Skeletal muscle tissue (tissue), 4 donors: ENCODE measurements around the gene FXYD2. TPM values are rescaled to one million over a fixed set of nuclear protein-coding genes. Genes with fewer than 3 reads are reported as not detected.
A peak's percentile ranks its signal among the peaks of the same experiment; 100 is the strongest.

Source experiments
- H3K27ac ChIP-seq: one replicate; pipeline ENCODE4 v1.7.0; 2013; ENCODE audit warnings: mild to moderate bottlenecking, low read depth, low read length, inconsistent platforms
- H3K27me3 ChIP-seq, 3 donors: one replicate each; pipeline ENCODE4 v1.7.0; 2013; ENCODE audit warnings: low read length in 3 of 3; ENCODE audit not compliant: control insufficient read depth in 3 of 3, insufficient read depth in 3 of 3
- H3K36me3 ChIP-seq, 3 donors: one replicate each; pipeline ENCODE4 v1.7.0; 2013; ENCODE audit warnings: low read length in 3 of 3; ENCODE audit not compliant: control insufficient read depth in 3 of 3, insufficient read depth in 3 of 3
- H3K4me1 ChIP-seq, 3 donors: one replicate each; pipeline ENCODE4 v1.7.0; 2013; ENCODE audit warnings: low read length in 3 of 3, mild to moderate bottlenecking in 3 of 3; ENCODE audit not compliant: control insufficient read depth in 3 of 3, insufficient read depth in 3 of 3
- H3K4me3 ChIP-seq, 3 donors: one replicate each; pipeline ENCODE4 v1.7.0; 2013; ENCODE audit warnings: low read length in 3 of 3
- H3K9ac ChIP-seq, 3 donors: one replicate each; pipeline ENCODE4 v1.7.0; 2013; ENCODE audit warnings: low read length in 3 of 3, mild to moderate bottlenecking in 3 of 3, moderate library complexity in 2 of 3, low read depth in 1 of 3
- H3K9me3 ChIP-seq, 3 donors: one replicate each; pipeline ENCODE4 v1.7.0; 2013; ENCODE audit warnings: low read length in 3 of 3; ENCODE audit not compliant: control insufficient read depth in 3 of 3
- total RNA-seq: library from RNA; depleted of rRNA; stranded (reverse); fragments of >200 nt; gene quantifications from one replicate; pipeline ENCODE4 v1.2.3, GENCODE V29; 2014
- donor health status: Osteomylitis.

FXYD2 gene
- total RNA-seq, 1 donor from 2014 or later = 1.0 TPM

- Histone ChIP-seq H3K4me1 (peaks cover 0 to 3% (median 0%) of the 10 kb centered on the region in 3 donors), H3K27me3 (peaks cover 6 to 20% (median 20%) of the 10 kb centered on the region in 3 donors), H3K36me3 (no peaks in the 10 kb centered on the region), H3K9me3 (no peaks in the 10 kb centered on the region), H3K4me3 (no peak overlapping the region), H3K9ac (no peak overlapping the region), H3K27ac (no peak overlapping the region)
Observed at GRCh38 chr11:117806846-117807245, 17.7 kb downstream of the FXYD2 start.

GRCh38 chr11:117805045-117805444 lies 19.5 kb downstream of the FXYD2 start:
- H3K4me3 ChIP-seq = no peak overlapping the region
- H3K27ac ChIP-seq = no peak overlapping the region
- peaks cover 6 to 20% (median 20%) of the 10 kb centered on the region in 3 donors for H3K27me3 ChIP-seq
- no peak overlapping the region for H3K9ac ChIP-seq
- H3K4me1 ChIP-seq = peaks cover 0 to 3% (median 0%) of the 10 kb centered on the region in 3 donors
- no peaks in the 10 kb centered on the region for H3K9me3 ChIP-seq
- H3K36me3 ChIP-seq = no peaks in the 10 kb centered on the region

GRCh38 chr11:117803896-117804295 lies 20.6 kb downstream of the FXYD2 start:
- Histone ChIP-seq H3K27ac (no peak overlapping the region), H3K36me3 (no peaks in the 10 kb centered on the region), H3K4me3 (no peak overlapping the region), H3K9me3 (no peaks in the 10 kb centered on the region), H3K4me1 (no peaks in the 10 kb centered on the region), H3K9ac (no peak overlapping the region), H3K27me3 (peaks cover 10 to 18% (median 15%) of the 10 kb centered on the region in 3 donors)

GRCh38 chr11:117799634-117800033 lies 24.9 kb downstream of the FXYD2 start:
- Histone ChIP-seq H3K4me1 (peaks cover 7 to 13% (median 9%) of the 10 kb centered on the region in 3 donors), H3K27me3 (peaks cover 35 to 42% (median 41%) of the 10 kb centered on the region in 3 donors), H3K9ac (no peak overlapping the region), H3K4me3 (no peak overlapping the region), H3K27ac (no peak overlapping the region), H3K9me3 (no peaks in the 10 kb centered on the region), H3K36me3 (no peaks in the 10 kb centered on the region)

- Histone ChIP-seq H3K36me3 (no peaks in the 10 kb centered on the region), H3K9ac (peak within 1 kb of the TSS in 1 of 3 donors; percentile 16), H3K27ac (no peak within 1 kb of the TSS), H3K4me3 (peak within 1 kb of the TSS in 1 of 3 donors; percentile 27), H3K27me3 (peaks cover 54 to 66% (median 66%) of the 10 kb centered on the region in 3 donors), H3K9me3 (no peaks in the 10 kb centered on the region), H3K4me1 (peaks cover 7 to 13% (median 9%) of the 10 kb centered on the region in 3 donors)
Observed at GRCh38 chr11:117796872-117797529, 27.5 kb downstream of the FXYD2 start, which contains the start of gene DSCAML1. DSCAML1 (minus strand) TSS chr11:117797216; CDS start chr11:117797079, 137 bp downstream.

- Histone ChIP-seq H3K4me1 (peaks cover 7 to 13% (median 9%) of the 10 kb centered on the region in 3 donors), H3K4me3 (peak overlapping the region in 1 of 3 donors; percentile 27), H3K36me3 (no peaks in the 10 kb centered on the region), H3K9me3 (no peaks in the 10 kb centered on the region), H3K9ac (peak overlapping the region in 1 of 3 donors; percentile 16), H3K27ac (no peak overlapping the region), H3K27me3 (peaks cover 56 to 69% (median 66%) of the 10 kb centered on the region in 3 donors)
Observed at GRCh38 chr11:117796456-117796871, 28.1 kb downstream of the FXYD2 start.

GRCh38 chr11:117795638-117796455 lies 28.7 kb downstream of the FXYD2 start:
- Histone ChIP-seq H3K4me1 (peaks cover 7 to 13% (median 9%) of the 10 kb centered on the region in 3 donors), H3K9ac (no peak overlapping the region), H3K27me3 (peaks cover 62 to 72% (median 72%) of the 10 kb centered on the region in 3 donors)

GRCh38 chr11:117794772-117795629 lies 29.5 kb downstream of the FXYD2 start:
- peaks cover 68 to 77% (median 74%) of the 10 kb centered on the region in 3 donors for H3K27me3 ChIP-seq
- no peak overlapping the region for H3K9ac ChIP-seq
- peaks cover 7 to 13% (median 9%) of the 10 kb centered on the region in 3 donors for H3K4me1 ChIP-seq
- H3K36me3 ChIP-seq = no peaks in the 10 kb centered on the region
- no peak overlapping the region for H3K27ac ChIP-seq
- H3K9me3 ChIP-seq = no peaks in the 10 kb centered on the region
- no peak overlapping the region for H3K4me3 ChIP-seq

More at GRCh38 chr11:117795638-117796455, 28.7 kb downstream of the FXYD2 start:
- Histone ChIP-seq H3K27ac (no peak overlapping the region), H3K4me3 (peak overlapping the region in 1 of 3 donors; percentile 27), H3K36me3 (no peaks in the 10 kb centered on the region), H3K9me3 (no peaks in the 10 kb centered on the region)

GRCh38 chr11:117794135-117794534 lies 30.4 kb downstream of the FXYD2 start:
- Histone ChIP-seq H3K27ac (no peak overlapping the region), H3K4me1 (peaks cover 7 to 13% (median 9%) of the 10 kb centered on the region in 3 donors), H3K4me3 (no peak overlapping the region), H3K9ac (no peak overlapping the region), H3K9me3 (no peaks in the 10 kb centered on the region), H3K27me3 (peaks cover 67 to 80% (median 71%) of the 10 kb centered on the region in 3 donors), H3K36me3 (no peaks in the 10 kb centered on the region)
